ENCODE results near the gene IDI1.
"Not testable (repeated sequence)": the region's sequence is repeated elsewhere in the genome, so short reads cannot be mapped to it uniquely, and the experiment has no call there.

The IDI1 gene

GRCh38 chr10:1029838-1030237 is 19.1 kb downstream of the IDI1 start:
- DNase-seq = no peak

- no peak for DNase-seq
These were observed 22.3 kb downstream of the IDI1 start for GRCh38 chr10:1026578-1026977.

- no peak for DNase-seq
These were observed 23.2 kb downstream of the IDI1 start, which contains the start of gene IDI2 for GRCh38 chr10:1025683-1026082. IDI2 (minus strand) TSS chr10:1025859; CDS start chr10:1024723, 1,136 bp downstream.

- no peak for DNase-seq
These were observed 24.8 kb downstream of the IDI1 start for GRCh38 chr10:1024103-1024502.

- no peak for DNase-seq
These were observed 26.5 kb downstream of the IDI1 start for GRCh38 chr10:1022413-1022812.

- DNase-seq = no peak
These were observed 28.0 kb downstream of the IDI1 start for GRCh38 chr10:1020958-1021357.

- DNase-seq = no peak
These were observed 28.5 kb downstream of the IDI1 start for GRCh38 chr10:1020460-1020859.

- no peak for DNase-seq
These were observed 29.6 kb downstream of the IDI1 start for GRCh38 chr10:1019362-1019761.

- DNase-seq = no peak
These were observed 33.2 kb downstream of the IDI1 start for GRCh38 chr10:1015688-1016087.

- no peak for DNase-seq
These were observed 37.2 kb downstream of the IDI1 start for GRCh38 chr10:1011696-1012095.

GRCh38 chr10:1010703-1011102 is 38.2 kb downstream of the IDI1 start:
- DNase-seq = no peak

GRCh38 chr10:1009947-1010346 is 39.0 kb downstream of the IDI1 start:
- not testable (repeated sequence) for DNase-seq

GRCh38 chr10:1009071-1009494 is 39.8 kb downstream of the IDI1 start:
- no peak for DNase-seq

GRCh38 chr10:1007583-1007982 is 41.3 kb downstream of the IDI1 start:
- DNase-seq = no peak

GRCh38 chr10:1006573-1006972 is 42.3 kb downstream of the IDI1 start:
- no peak for DNase-seq

- no peak for DNase-seq
These were observed 44.8 kb downstream of the IDI1 start for GRCh38 chr10:1003884-1004670.

GRCh38 chr10:1002425-1003006 is 46.4 kb downstream of the IDI1 start:
- no peak for DNase-seq

GRCh38 chr10:997266-998022 is 51.5 kb downstream of the IDI1 start:
- DNase-seq = no peak

GRCh38 chr10:996031-996430 is 52.9 kb downstream of the IDI1 start:
- no peak for DNase-seq

GRCh38 chr10:995559-995926 is 53.4 kb downstream of the IDI1 start:
- DNase-seq = no peak

- no peak for DNase-seq
These were observed 53.9 kb downstream of the IDI1 start for GRCh38 chr10:994836-995558.

- no peak for DNase-seq
These were observed 56.0 kb downstream of the IDI1 start for GRCh38 chr10:992871-993270.

- DNase-seq = no peak
These were observed 56.5 kb downstream of the IDI1 start for GRCh38 chr10:992467-992866.

All from CD4-positive, alpha-beta T cell treated with Interleukin-15 for 1 hour (primary cell).